Globus pallidus (tissue), 1 donor: ENCODE data around the gene ZDHHC8.
"Not testable (repeated sequence)": the region's sequence is repeated elsewhere in the genome, so short reads cannot be mapped to it uniquely, and the experiment has no call there.

Experiments
- DNase-seq: peaks from one replicate; pipeline ENCODE4 v3.0.0-alpha.2; 2015; ENCODE audit warnings: low spot score

Gene ZDHHC8

GRCh38 chr22:20158391-20159036, 26.9 kb downstream of the ZDHHC8 start:
- DNase-seq = no peak

DNA sequence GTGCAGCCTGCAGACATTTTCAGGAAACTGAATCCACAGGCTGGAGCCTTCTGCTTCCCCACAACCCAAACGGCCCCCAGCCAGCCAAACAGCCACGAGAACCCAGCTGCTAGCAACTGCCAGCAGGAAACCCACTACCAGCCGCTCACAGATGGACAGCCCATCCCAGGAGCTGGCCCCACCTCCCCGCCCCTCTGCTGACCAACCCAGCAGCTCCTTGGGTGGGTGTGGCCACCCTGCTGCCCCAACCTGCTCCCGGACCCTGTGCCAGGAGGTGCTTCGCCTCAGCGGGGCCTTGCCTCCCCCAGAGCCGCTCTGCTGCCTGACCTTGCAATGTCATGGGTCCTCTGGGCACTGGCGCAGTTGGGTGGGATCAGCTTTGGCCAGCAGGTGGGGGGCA, 27.5 kb downstream of the ZDHHC8 start:
- DNase-seq = no peak

- DNase-seq = not testable (repeated sequence)
Observed at GRCh38 chr22:20159531-20159930, 27.9 kb downstream of the ZDHHC8 start.

DNA sequence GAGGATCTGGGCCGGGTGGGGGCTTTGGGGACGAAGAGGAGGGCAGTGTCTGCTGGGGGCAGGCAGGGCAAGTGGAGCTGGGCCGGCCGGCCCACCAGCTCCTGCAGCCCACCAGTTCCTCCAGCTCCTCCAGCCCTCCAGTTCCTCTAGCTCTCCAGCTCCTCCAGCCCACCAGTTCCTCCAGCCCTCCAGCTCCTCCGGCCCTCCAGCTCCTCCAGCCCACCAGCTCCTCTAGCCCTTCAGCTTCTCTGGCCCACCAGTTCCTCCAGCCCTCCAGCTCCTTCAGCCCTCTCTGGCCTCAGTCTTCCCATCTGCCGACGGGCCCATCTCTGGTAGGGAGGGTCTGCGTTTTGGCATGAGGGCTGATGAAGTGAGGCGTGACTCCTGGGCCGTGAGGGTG, 28.4 kb downstream of the ZDHHC8 start:
- DNase-seq = no peak

DNA sequence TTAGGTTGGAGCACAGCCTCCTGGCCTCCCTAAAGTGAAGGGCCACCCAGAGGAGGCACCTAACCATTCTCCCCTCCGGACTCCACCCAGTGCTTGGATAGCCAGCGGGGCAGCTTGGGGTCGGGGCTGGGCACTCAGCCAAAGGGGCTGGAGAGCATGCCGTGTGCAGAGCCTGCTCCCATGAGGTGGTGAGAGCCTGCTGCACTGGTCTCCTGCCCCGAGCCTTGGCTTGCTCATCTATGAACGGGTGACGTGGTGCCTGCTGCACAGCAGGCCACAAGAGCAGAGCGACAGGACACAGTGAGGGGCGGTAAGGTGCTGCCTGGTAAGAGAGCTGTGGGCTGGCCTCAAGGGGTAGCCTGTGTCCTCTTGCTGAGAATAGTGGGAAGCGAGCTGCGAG, 33.3 kb downstream of the ZDHHC8 start:
- DNase-seq = no peak

GRCh38 chr22:20165421-20165820, 33.8 kb downstream of the ZDHHC8 start:
- no peak for DNase-seq

GRCh38 chr22:20165913-20166312, 34.3 kb downstream of the ZDHHC8 start:
- DNase-seq = no peak

- no peak for DNase-seq
Observed at GRCh38 chr22:20166703-20167102, 35.1 kb downstream of the ZDHHC8 start.

- DNase-seq = no peak
Observed at GRCh38 chr22:20167643-20168322, 36.2 kb downstream of the ZDHHC8 start.

- no peak for DNase-seq
Observed at GRCh38 chr22:20169253-20169822, 37.7 kb downstream of the ZDHHC8 start.

GRCh38 chr22:20170170-20170569, 38.6 kb downstream of the ZDHHC8 start:
- DNase-seq = no peak

- DNase-seq = no peak
Observed at GRCh38 chr22:20171288-20172140, 39.9 kb downstream of the ZDHHC8 start.

DNA sequence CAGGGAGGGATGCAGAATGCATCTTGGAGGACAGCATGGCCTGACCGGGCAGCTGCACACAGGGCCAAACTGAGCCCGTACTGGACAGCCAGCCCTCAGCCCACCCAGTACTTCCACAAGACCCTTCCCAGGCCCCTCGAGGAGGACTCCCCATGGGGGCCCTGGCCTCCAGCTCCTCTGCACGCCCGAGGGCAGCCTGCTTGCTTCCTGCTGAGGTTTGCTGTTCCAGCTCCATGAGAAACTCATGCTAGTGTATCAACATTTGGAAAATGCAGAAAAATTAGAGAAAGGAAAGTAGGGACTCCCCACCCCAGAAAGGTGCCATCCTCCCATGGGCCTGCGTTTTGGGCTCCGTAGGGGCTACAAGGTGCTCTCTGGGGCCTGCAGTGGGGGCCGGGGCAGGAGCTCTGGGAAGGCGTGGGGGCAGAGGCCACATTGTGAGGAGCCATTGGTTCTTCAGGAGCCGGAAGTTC, 40.6 kb downstream of the ZDHHC8 start:
- no peak for DNase-seq

DNA sequence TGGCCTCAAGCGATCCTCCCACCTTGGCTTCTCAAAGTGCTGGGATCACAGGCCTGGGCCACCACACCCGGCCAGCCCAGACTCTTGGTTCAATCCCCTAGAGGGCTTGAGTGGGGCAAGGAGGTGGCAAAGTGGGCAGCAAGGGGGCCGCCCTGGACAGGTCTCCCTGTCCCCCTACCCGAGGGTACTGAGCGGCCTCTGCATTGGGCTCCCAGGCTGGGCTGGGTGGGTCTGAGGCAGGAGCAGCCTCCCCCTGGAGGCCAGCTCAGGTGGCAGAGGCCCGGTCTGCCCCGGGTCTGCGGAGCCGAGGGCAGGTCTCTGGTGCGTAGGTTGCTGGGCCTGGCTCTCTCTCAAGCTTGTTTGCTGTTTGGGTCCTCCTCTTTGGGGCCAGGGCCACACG, 41.6 kb downstream of the ZDHHC8 start:
- no peak for DNase-seq

- no peak for DNase-seq
Observed at GRCh38 chr22:20173772-20174171, 42.2 kb downstream of the ZDHHC8 start.

- DNase-seq = no peak
Observed at GRCh38 chr22:20174785-20175596, 43.4 kb downstream of the ZDHHC8 start.

DNA sequence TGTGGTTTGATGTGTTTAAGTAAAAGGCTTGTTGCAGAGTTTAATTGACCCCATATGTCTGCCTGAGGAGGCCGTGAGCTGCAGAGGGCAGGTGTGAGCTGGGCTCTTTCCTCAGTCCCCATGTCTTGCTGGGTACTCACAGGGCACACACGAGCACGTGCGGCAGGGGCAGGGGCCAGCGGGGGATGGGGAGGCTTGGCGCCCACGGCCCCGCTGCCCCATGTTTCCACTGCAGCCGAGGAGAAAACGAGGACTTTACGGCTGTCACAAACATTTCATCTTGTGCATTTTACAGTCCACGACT, 43.9 kb downstream of the ZDHHC8 start:
- no peak for DNase-seq

- no peak for DNase-seq
Observed at GRCh38 chr22:20176421-20177085, 44.9 kb downstream of the ZDHHC8 start.

- no peak for DNase-seq
Observed at GRCh38 chr22:20177217-20177911, 45.8 kb downstream of the ZDHHC8 start.

DNA sequence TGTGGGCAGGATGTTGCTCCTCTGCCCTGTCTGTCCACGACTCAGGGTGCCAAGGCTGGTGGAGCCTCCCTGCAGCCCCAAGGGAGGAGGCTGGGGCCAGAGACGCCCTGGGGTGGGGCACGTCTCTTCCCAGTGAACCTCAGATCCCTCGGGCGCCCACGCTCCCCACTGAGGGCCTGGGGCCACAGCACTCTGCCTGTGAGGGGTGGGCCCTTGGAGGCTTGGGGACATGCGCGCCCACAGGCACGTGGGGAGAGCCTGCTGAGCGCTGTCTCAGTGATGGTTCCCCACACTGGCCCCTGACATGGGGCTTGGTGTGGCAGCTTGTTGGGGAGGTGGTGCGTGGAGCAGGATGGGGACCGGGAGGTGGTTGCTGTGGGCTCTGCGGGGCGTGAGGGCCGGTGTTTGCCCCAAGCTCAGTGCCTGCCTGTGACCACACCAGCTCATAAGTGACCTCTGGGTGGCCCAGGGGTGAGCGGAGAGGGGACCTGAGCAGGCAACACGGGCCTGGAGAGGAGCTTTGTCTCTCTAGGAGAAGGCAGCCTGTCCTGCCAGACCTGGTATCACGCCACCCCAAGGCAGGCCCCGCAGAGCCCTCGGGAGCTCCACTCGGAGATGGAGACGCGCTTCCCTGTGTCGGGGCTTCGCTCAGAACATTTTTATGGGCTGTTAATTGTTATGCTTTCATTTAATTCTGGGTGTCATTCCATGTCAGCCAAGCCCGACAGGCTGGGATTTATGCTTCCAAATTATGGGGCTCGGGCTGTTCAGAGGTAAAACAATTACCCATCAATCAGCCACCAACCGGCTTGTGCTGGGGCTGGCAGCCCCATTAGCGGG, 46.7 kb downstream of the ZDHHC8 start:
- no peak for DNase-seq
